Measurements from ENCODE around the gene AK9. TPM values are rescaled to one million over a fixed set of nuclear protein-coding genes. Genes with fewer than 3 reads are reported as not detected.

The AK9 gene
- polyA plus RNA-seq, 2 of the 4 experiments (the other 2 are of a cell fraction): 2.2 to 4.7 TPM

GRCh38 chr6:109610590-109610989 is 80.4 kb downstream of the AK9 start:
- WGBS (ENCODE audit: missing lambda C conversion rate): 85% methylated on average over 2 of the region's 2 CpGs
- ATAC-seq: no peak
- DNase-seq (ENCODE audit: low read depth in 1 of 2, low spot score in 1 of 2): no peak
- Histone ChIP-seq H3K4me3 (no peak overlapping the region), H3K4me1 (no peaks in the 10 kb centered on the region), H3K4me2 (no peak overlapping the region), H3K27ac (no peak overlapping the region), H3K9me3 (no peaks in the 10 kb centered on the region)
- FAIRE-seq: no peak
- TF ChIP-seq CHD4 (IDR thresholded peaks at IDR 0.05; ENCODE audit: borderline replicate concordance): no peak
- TF ChIP-seq CBX2 (IDR thresholded peaks at IDR 0.05; ENCODE audit: borderline replicate concordance, low read depth): no peak
- no peak for TF ChIP-seq POLR2AphosphoS2 (conservative IDR thresholded peaks at IDR 0.05; ENCODE audit: low read length)
- no peak for TF ChIP-seq MAZ (IDR thresholded peaks at IDR 0.05; ENCODE audit: borderline replicate concordance, low read depth, low read length)
- TF ChIP-seq NPAS2 (CRISPR knock-in tag; IDR thresholded peaks at IDR 0.05; ENCODE audit: borderline replicate concordance): no peak
- TF ChIP-seq ZNF302 (CRISPR knock-in tag; IDR thresholded peaks at IDR 0.05): no peak
- no peak for TF ChIP-seq HOXB5 (CRISPR knock-in tag; IDR thresholded peaks at IDR 0.05)
- TF ChIP-seq KDM1A (IDR thresholded peaks at IDR 0.05; ENCODE audit: low read depth): no peak
- TF ChIP-seq HOXA7 (CRISPR knock-in tag; IDR thresholded peaks at IDR 0.05): no peak
- no peak for TF ChIP-seq KDM5A (IDR thresholded peaks at IDR 0.05)
- TF ChIP-seq, protein P1, sequence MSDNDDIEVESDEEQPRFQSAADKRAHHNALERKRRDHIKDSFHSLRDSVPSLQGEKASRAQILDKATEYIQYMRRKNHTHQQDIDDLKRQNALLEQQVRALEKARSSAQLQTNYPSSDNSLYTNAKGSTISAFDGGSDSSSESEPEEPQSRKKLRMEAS (IDR thresholded peaks at IDR 0.05): no peak
- TF ChIP-seq, protein P2, sequence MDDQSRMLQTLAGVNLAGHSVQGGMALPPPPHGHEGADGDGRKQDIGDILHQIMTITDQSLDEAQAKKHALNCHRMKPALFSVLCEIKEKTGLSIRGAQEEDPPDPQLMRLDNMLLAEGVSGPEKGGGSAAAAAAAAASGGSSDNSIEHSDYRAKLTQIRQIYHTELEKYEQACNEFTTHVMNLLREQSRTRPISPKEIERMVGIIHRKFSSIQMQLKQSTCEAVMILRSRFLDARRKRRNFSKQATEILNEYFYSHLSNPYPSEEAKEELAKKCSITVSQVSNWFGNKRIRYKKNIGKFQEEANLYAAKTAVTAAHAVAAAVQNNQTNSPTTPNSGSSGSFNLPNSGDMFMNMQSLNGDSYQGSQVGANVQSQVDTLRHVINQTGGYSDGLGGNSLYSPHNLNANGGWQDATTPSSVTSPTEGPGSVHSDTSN (IDR thresholded peaks at IDR 0.05): no peak
- no peak for TF ChIP-seq TFCP2L1 (CRISPR knock-in tag; IDR thresholded peaks at IDR 0.05)
- TF ChIP-seq HDAC2 (IDR thresholded peaks at IDR 0.05): no peak
- no peak for TF ChIP-seq RAD21 (conservative IDR thresholded peaks at IDR 0.05 in 1 of 2, IDR thresholded peaks at IDR 0.05 in 1 of 2)
- TF ChIP-seq, protein P3, sequence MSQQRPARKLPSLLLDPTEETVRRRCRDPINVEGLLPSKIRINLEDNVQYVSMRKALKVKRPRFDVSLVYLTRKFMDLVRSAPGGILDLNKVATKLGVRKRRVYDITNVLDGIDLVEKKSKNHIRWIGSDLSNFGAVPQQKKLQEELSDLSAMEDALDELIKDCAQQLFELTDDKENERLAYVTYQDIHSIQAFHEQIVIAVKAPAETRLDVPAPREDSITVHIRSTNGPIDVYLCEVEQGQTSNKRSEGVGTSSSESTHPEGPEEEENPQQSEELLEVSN (IDR thresholded peaks at IDR 0.05; ENCODE audit: borderline replicate concordance, low read depth): no peak
- TF ChIP-seq, protein P4, sequence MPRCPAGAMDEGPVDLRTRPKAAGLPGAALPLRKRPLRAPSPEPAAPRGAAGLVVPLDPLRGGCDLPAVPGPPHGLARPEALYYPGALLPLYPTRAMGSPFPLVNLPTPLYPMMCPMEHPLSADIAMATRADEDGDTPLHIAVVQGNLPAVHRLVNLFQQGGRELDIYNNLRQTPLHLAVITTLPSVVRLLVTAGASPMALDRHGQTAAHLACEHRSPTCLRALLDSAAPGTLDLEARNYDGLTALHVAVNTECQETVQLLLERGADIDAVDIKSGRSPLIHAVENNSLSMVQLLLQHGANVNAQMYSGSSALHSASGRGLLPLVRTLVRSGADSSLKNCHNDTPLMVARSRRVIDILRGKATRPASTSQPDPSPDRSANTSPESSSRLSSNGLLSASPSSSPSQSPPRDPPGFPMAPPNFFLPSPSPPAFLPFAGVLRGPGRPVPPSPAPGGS (IDR thresholded peaks at IDR 0.05): no peak
- CTCF ChIA-PET: no interaction called here
- POLR2A ChIA-PET: no interaction called here

DNA sequence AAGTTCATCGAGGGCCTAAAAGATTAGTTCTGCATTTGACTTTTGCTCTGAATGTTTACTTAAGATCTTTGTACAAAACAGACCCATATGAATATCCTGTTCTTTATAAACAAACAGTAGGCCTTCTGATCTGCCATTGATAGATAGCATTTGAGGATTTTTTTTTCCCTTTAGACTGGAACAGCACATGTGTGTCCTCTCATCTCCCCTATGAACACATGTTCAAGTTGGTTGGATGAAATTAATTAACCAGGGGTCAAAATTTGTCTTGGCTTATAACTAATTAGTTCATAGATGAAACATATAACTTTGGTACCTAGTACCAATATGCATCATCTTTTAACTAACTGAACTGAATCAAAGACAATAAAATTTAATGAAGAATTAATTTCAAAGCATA is 81.3 kb downstream of the AK9 start:
- POLR2A ChIA-PET: no interaction called here
- ATAC-seq (no peak), DNase-seq (ENCODE audit: low read depth in 1 of 2, low spot score in 1 of 2) (no peak), FAIRE-seq (no peak)
- Histone ChIP-seq H3K4me1 (no peaks in the 10 kb centered on the region), H3K4me2 (no peak overlapping the region), H3K9me3 (no peaks in the 10 kb centered on the region), H3K27ac (no peak overlapping the region), H3K4me3 (no peak overlapping the region)
- TF ChIP-seq TP53 (CRISPR knock-in tag; IDR thresholded peaks at IDR 0.05): no peak
- no peak for TF ChIP-seq ZFP36 (IDR thresholded peaks at IDR 0.05; ENCODE audit: borderline replicate concordance, partially characterized antibody)
- no peak for TF ChIP-seq MYC (IDR thresholded peaks at IDR 0.05; ENCODE audit: borderline replicate concordance, low read length)
- no peak for TF ChIP-seq CTCF (IDR thresholded peaks at IDR 0.05)
- TF ChIP-seq BHLHE40 (IDR thresholded peaks at IDR 0.05; ENCODE audit: low read depth, low read length): no peak
- TF ChIP-seq HOXB13 (CRISPR knock-in tag; IDR thresholded peaks at IDR 0.05; ENCODE audit: low read depth): no peak
- TF ChIP-seq, protein P4 (IDR thresholded peaks at IDR 0.05): no peak
- no peak for TF ChIP-seq KDM5A (IDR thresholded peaks at IDR 0.05)
- TF ChIP-seq TFCP2L1 (CRISPR knock-in tag; IDR thresholded peaks at IDR 0.05): no peak
- TF ChIP-seq EHMT2 (IDR thresholded peaks at IDR 0.05; ENCODE audit: low read depth): no peak
- TF ChIP-seq RCOR1 (IDR thresholded peaks at IDR 0.05; ENCODE audit: low read depth, low read length): no peak
- TF ChIP-seq HDAC2 (IDR thresholded peaks at IDR 0.05): no peak
- no peak for TF ChIP-seq JUN (IDR thresholded peaks at IDR 0.05)
- TF ChIP-seq ESRRA (IDR thresholded peaks at IDR 0.05; ENCODE audit: borderline replicate concordance, low read length): no peak
- TF ChIP-seq POLR2A (IDR thresholded peaks at IDR 0.05; ENCODE audit: low read length): no peak
- TF ChIP-seq, protein P5, sequence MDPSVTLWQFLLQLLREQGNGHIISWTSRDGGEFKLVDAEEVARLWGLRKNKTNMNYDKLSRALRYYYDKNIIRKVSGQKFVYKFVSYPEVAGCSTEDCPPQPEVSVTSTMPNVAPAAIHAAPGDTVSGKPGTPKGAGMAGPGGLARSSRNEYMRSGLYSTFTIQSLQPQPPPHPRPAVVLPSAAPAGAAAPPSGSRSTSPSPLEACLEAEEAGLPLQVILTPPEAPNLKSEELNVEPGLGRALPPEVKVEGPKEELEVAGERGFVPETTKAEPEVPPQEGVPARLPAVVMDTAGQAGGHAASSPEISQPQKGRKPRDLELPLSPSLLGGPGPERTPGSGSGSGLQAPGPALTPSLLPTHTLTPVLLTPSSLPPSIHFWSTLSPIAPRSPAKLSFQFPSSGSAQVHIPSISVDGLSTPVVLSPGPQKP (IDR thresholded peaks at IDR 0.05; ENCODE audit: low read depth, low read length): no peak
- no peak for TF ChIP-seq HOXB5 (CRISPR knock-in tag; IDR thresholded peaks at IDR 0.05)
- no peak for TF ChIP-seq ZC3H11A (IDR thresholded peaks at IDR 0.05)
- CTCF ChIA-PET: no interaction called here
- WGBS (ENCODE audit: missing lambda C conversion rate): 8% methylated on average over 1 of the region's 1 CpG

Measured in A549 (cell line).